Measurements from ENCODE around the gene MAP2K2.

MAP2K2 gene

GRCh38 chr19:4098493-4098892 is 25.4 kb downstream of the MAP2K2 start:
- H3K4me3 ChIP-seq (ENCODE audit: low read depth, low read length), result no peak overlapping the region
- TF ChIP-seq, protein P1, sequence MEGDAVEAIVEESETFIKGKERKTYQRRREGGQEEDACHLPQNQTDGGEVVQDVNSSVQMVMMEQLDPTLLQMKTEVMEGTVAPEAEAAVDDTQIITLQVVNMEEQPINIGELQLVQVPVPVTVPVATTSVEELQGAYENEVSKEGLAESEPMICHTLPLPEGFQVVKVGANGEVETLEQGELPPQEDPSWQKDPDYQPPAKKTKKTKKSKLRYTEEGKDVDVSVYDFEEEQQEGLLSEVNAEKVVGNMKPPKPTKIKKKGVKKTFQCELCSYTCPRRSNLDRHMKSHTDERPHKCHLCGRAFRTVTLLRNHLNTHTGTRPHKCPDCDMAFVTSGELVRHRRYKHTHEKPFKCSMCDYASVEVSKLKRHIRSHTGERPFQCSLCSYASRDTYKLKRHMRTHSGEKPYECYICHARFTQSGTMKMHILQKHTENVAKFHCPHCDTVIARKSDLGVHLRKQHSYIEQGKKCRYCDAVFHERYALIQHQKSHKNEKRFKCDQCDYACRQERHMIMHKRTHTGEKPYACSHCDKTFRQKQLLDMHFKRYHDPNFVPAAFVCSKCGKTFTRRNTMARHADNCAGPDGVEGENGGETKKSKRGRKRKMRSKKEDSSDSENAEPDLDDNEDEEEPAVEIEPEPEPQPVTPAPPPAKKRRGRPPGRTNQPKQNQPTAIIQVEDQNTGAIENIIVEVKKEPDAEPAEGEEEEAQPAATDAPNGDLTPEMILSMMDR (IDR thresholded peaks at IDR 0.05; ENCODE audit: low read depth, low read length), result no peak
- in situ Hi-C loops (cut with HindIII; ENCODE audit: low sequenced_read_pairs), result no loop called here
- no peak for DNase-seq (ENCODE audit: low read depth, low spot score)

DNA sequence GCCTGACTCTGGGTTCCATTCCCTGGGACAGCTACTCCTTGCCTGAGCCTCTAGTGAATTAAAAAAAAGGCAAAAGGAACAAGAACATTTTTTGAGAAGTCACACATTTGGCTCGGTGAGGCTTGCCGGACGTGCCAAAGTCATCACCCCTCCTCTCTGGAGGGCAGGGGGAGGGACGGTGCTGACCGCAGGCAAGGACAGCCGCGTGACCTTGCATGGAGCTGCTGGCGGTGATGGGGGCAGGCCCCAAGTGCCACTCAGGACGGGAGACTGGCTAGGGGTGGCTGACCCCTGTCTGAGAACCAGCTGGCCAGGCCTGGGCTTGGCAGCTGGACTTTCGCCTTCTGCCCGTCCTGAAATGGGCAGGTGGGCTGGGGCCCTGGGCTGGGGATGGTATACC is 26.4 kb downstream of the MAP2K2 start:
- in situ Hi-C loops (cut with HindIII; ENCODE audit: low sequenced_read_pairs), result no loop called here
- no peak overlapping the region for H3K4me3 ChIP-seq (ENCODE audit: low read depth, low read length)
- TF ChIP-seq, protein P1 (IDR thresholded peaks at IDR 0.05; ENCODE audit: low read depth, low read length), result no peak
- DNase-seq (ENCODE audit: low read depth, low spot score), result no peak

GRCh38 chr19:4096049-4096892 is 27.7 kb downstream of the MAP2K2 start:
- in situ Hi-C loops (cut with HindIII; ENCODE audit: low sequenced_read_pairs), result no loop called here
- DNase-seq (ENCODE audit: low read depth, low spot score), result no peak
- no peak overlapping the region for H3K4me3 ChIP-seq (ENCODE audit: low read depth, low read length)
- TF ChIP-seq, protein P1 (IDR thresholded peaks at IDR 0.05; ENCODE audit: low read depth, low read length), result no peak

DNA sequence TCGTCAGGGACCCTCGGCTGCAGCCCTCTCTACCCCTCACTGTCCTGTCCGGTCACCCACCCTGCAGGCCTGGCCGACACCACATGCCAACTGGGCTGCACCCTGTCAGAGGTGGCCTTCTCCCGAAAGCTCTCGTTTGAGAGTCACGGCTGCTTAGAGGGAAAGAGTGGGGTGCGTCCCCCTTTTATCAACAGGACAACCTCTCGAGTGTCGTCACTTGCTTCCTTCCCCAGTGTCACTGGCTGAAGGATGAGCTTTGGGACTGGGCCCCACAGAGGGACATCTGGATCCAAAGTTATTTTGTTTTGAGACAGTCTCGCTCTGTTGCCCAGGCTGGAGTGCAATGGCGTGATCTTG is 28.5 kb downstream of the MAP2K2 start:
- no peak overlapping the region for H3K4me3 ChIP-seq (ENCODE audit: low read depth, low read length)
- no peak for DNase-seq (ENCODE audit: low read depth, low spot score)
- in situ Hi-C loops (cut with HindIII; ENCODE audit: low sequenced_read_pairs), result no loop called here
- TF ChIP-seq, protein P1 (IDR thresholded peaks at IDR 0.05; ENCODE audit: low read depth, low read length), result no peak

DNA sequence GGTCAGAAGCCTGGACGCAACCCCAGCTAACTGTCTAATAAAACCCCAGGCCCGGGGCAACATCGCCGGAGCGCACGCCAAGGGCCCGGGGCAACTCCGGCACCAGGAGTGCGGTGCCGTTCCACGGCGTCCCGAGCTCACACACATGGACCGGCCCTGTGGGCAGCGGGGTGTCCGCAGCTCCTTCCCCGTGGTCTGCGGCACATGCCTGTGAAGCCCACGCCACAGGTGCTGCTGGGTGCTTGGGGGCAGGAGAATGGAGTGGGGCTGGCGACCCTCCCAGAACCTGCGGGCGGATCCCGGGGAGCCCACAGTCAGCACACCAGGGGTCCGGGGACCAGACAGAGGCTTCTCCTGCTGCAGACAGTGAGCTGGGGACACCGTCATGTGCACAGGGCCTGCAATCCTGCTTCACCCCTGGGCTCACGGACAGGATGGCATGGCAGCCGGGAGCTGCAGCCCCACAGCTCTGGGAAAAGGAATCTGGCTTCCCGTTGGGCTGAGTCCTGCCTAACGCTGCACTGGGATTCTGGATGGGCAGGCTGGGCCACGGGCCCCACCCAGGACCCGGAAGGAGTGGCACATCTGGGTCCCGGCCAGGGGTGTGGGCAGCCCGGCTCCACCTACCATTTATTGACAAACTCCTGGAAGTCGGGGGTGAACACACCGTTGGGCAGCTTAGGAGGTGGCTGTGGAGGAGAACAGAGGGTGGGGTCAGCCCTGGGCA is 29.0 kb downstream of the MAP2K2 start:
- in situ Hi-C loops (cut with HindIII; ENCODE audit: low sequenced_read_pairs), result no loop called here
- DNase-seq (ENCODE audit: low read depth, low spot score), result no peak
- no peak overlapping the region for H3K4me3 ChIP-seq (ENCODE audit: low read depth, low read length)
- TF ChIP-seq, protein P1 (IDR thresholded peaks at IDR 0.05; ENCODE audit: low read depth, low read length), result no peak

GRCh38 chr19:4094291-4094690 is 29.6 kb downstream of the MAP2K2 start:
- no peak for DNase-seq (ENCODE audit: low read depth, low spot score)
- in situ Hi-C loops (cut with HindIII; ENCODE audit: low sequenced_read_pairs), result no loop called here
- TF ChIP-seq, protein P1 (IDR thresholded peaks at IDR 0.05; ENCODE audit: low read depth, low read length), result no peak
- H3K4me3 ChIP-seq (ENCODE audit: low read depth, low read length), result no peak overlapping the region

Measured in astrocyte of the spinal cord (primary cell).